ENCODE measurements around the gene PROCR. TPM values are rescaled to one million over a fixed set of nuclear protein-coding genes. Genes with fewer than 3 reads are reported as not detected.
"Not testable (repeated sequence)": the region's sequence is repeated elsewhere in the genome, so short reads cannot be mapped to it uniquely, and the experiment has no call there.

The PROCR gene
- total RNA-seq, 2 experiments from 2014 or later = not detected

GRCh38 chr20:35190556-35190955 lies 18.7 kb downstream of the PROCR start:
- intact Hi-C loops (cut with micrococcal nuclease; ENCODE audit: unreplicated experiment) = no loop called here
- no peak overlapping the region for H2AFZ ChIP-seq (ENCODE audit: low read length)
- H3K4me2 ChIP-seq (ENCODE audit: low read length) = no peak overlapping the region
- no peak for DNase-seq (ENCODE audit: low spot score)
- ChIA-PET POLR2A (no interaction called here), CTCF (ENCODE audit: unreplicated experiment) (no interaction called here)
- no peaks in the 10 kb centered on the region for H3K9me3 ChIP-seq (ENCODE audit: low read length)
- H3K9me2 ChIP-seq (ENCODE audit: insufficient read depth, low read length) = no peaks in the 10 kb centered on the region
- no TSS peak for BruUV-seq (replicated peaks)
- no peaks in the 10 kb centered on the region for H3K4me1 ChIP-seq (ENCODE audit: insufficient read depth, low read length, poor library complexity, severe bottlenecking)
- no peak overlapping the region for H3K27ac ChIP-seq (ENCODE audit: low read depth, low read length, poor library complexity, severe bottlenecking)
- no peak overlapping the region for H3K4me3 ChIP-seq (ENCODE audit: low read depth, low read length, poor library complexity, severe bottlenecking)
- H3K79me2 ChIP-seq (ENCODE audit: insufficient read depth, low read depth, low read length) = no peaks in the 10 kb centered on the region
- no peaks in the 10 kb centered on the region for H3K36me3 ChIP-seq (ENCODE audit: insufficient read depth, low read length)
- H4K20me1 ChIP-seq (ENCODE audit: insufficient read depth, low read length) = no peaks in the 10 kb centered on the region
- TF ChIP-seq CTCF (conservative IDR thresholded peaks at IDR 0.05; ENCODE audit: low read length) (no peak), EZH2phosphoT487 (IDR thresholded peaks at IDR 0.05; ENCODE audit: borderline replicate concordance, low read depth, low read length) (no peak)

- Histone ChIP-seq H3K4me3 (ENCODE audit: low read depth, low read length, poor library complexity, severe bottlenecking) (no peak overlapping the region), H3K79me2 (ENCODE audit: insufficient read depth, low read depth, low read length) (no peaks in the 10 kb centered on the region), H4K20me1 (ENCODE audit: insufficient read depth, low read length) (no peaks in the 10 kb centered on the region), H3K36me3 (ENCODE audit: insufficient read depth, low read length) (no peaks in the 10 kb centered on the region), H3K4me2 (ENCODE audit: low read length) (no peak overlapping the region), H3K4me1 (ENCODE audit: insufficient read depth, low read length, poor library complexity, severe bottlenecking) (no peaks in the 10 kb centered on the region), H3K27ac (ENCODE audit: low read depth, low read length, poor library complexity, severe bottlenecking) (no peak overlapping the region), H3K9me2 (ENCODE audit: insufficient read depth, low read length) (no peaks in the 10 kb centered on the region), H3K9me3 (ENCODE audit: low read length) (peaks cover 6% of the 10 kb centered on the region; the same call in 1 of the 2 replicates), H2AFZ (ENCODE audit: low read length) (no peak overlapping the region)
- BruUV-seq (replicated peaks) = no TSS peak
- DNase-seq (ENCODE audit: low spot score) = no peak
- POLR2A ChIA-PET = no interaction called here
- intact Hi-C loops (cut with micrococcal nuclease; ENCODE audit: unreplicated experiment) = no loop called here
- TF ChIP-seq EZH2phosphoT487 (IDR thresholded peaks at IDR 0.05; ENCODE audit: borderline replicate concordance, low read depth, low read length) (no peak), CTCF (conservative IDR thresholded peaks at IDR 0.05; ENCODE audit: low read length) (no peak)
- CTCF ChIA-PET (ENCODE audit: unreplicated experiment) = no interaction called here
Measured at GRCh38 chr20:35191419-35192117, 19.7 kb downstream of the PROCR start.

GRCh38 chr20:35192118-35192872 lies 20.4 kb downstream of the PROCR start:
- Histone ChIP-seq H3K9me3 (ENCODE audit: low read length) (peaks cover 8% of the 10 kb centered on the region; the same call in 1 of the 2 replicates), H3K4me3 (ENCODE audit: low read depth, low read length, poor library complexity, severe bottlenecking) (no peak overlapping the region), H3K36me3 (ENCODE audit: insufficient read depth, low read length) (no peaks in the 10 kb centered on the region), H4K20me1 (ENCODE audit: insufficient read depth, low read length) (no peaks in the 10 kb centered on the region), H3K9me2 (ENCODE audit: insufficient read depth, low read length) (no peaks in the 10 kb centered on the region), H2AFZ (ENCODE audit: low read length) (no peak overlapping the region), H3K79me2 (ENCODE audit: insufficient read depth, low read depth, low read length) (no peaks in the 10 kb centered on the region), H3K4me1 (ENCODE audit: insufficient read depth, low read length, poor library complexity, severe bottlenecking) (no peaks in the 10 kb centered on the region), H3K4me2 (ENCODE audit: low read length) (no peak overlapping the region), H3K27ac (ENCODE audit: low read depth, low read length, poor library complexity, severe bottlenecking) (no peak overlapping the region)
- no peak for DNase-seq (ENCODE audit: low spot score)
- CTCF ChIA-PET (ENCODE audit: unreplicated experiment) = no interaction called here
- intact Hi-C loops (cut with micrococcal nuclease; ENCODE audit: unreplicated experiment) = no loop called here
- no peak for TF ChIP-seq EZH2phosphoT487 (IDR thresholded peaks at IDR 0.05; ENCODE audit: borderline replicate concordance, low read depth, low read length)
- no peak for TF ChIP-seq CTCF (conservative IDR thresholded peaks at IDR 0.05; ENCODE audit: low read length)
- POLR2A ChIA-PET = interaction anchor here (0.6 kb wide), 1 partner anchor 64 kb away, joined by 3 read pairs; no protein-coding TSS in a partner anchor
- no TSS peak for BruUV-seq (replicated peaks)

GRCh38 chr20:35193031-35193791 lies 21.3 kb downstream of the PROCR start:
- intact Hi-C loops (cut with micrococcal nuclease; ENCODE audit: unreplicated experiment) = not testable (repeated sequence)

More at GRCh38 chr20:35193031-35193791, 21.3 kb downstream of the PROCR start:
- CTCF ChIA-PET (ENCODE audit: unreplicated experiment) = interaction anchor here (1.0 kb wide), 1 partner anchor 649 kb away, joined by 4 read pairs; no protein-coding TSS in a partner anchor
- not testable (repeated sequence) for H3K9me3 ChIP-seq (ENCODE audit: low read length); H3K79me2 ChIP-seq (ENCODE audit: insufficient read depth, low read depth, low read length); H3K27ac ChIP-seq (ENCODE audit: low read depth, low read length, poor library complexity, severe bottlenecking); DNase-seq (ENCODE audit: low spot score); H3K4me3 ChIP-seq (ENCODE audit: low read depth, low read length, poor library complexity, severe bottlenecking); H3K4me2 ChIP-seq (ENCODE audit: low read length); BruUV-seq (replicated peaks); H2AFZ ChIP-seq (ENCODE audit: low read length); H3K4me1 ChIP-seq (ENCODE audit: insufficient read depth, low read length, poor library complexity, severe bottlenecking); H3K9me2 ChIP-seq (ENCODE audit: insufficient read depth, low read length); H3K36me3 ChIP-seq (ENCODE audit: insufficient read depth, low read length); H4K20me1 ChIP-seq (ENCODE audit: insufficient read depth, low read length)
- POLR2A ChIA-PET = interaction anchor here (0.6 to 2.0 kb wide), 2 partner anchors 11 to 81 kb away, joined by 4 to 6 read pairs; no protein-coding TSS in a partner anchor
